ENCODE data around the gene C14orf119. TPM values are rescaled to one million over a fixed set of nuclear protein-coding genes. Genes with fewer than 3 reads are reported as not detected.

Gene C14orf119
- total and polyA plus RNA-seq, 9 of the 15 experiments (the other 6 are each of a cell fraction or from before 2014, with no cell fraction given) = 36.7 to 251 (median 51.8) TPM

- TF ChIP-seq DNMT1 (IDR thresholded peaks at IDR 0.05) (0 out of 2 replicates have a peak, but pooled peaks have one; percentile 83), ZKSCAN3 (CRISPR knock-in tag; IDR thresholded peaks at IDR 0.05) (peak; percentile 65; the same call in 1 of the 2 replicates), THRAP3 (IDR thresholded peaks at IDR 0.05; ENCODE audit: borderline replicate concordance) (peak; percentile 87; the same call in 1 of the 2 replicates), ARID1B (IDR thresholded peaks at IDR 0.05) (peak; percentile 51), E2F5 (CRISPR knock-in tag; IDR thresholded peaks at IDR 0.05) (no peak), MEF2D (tag; conservative IDR thresholded peaks at IDR 0.05; ENCODE audit: low read depth) (no peak), PBX2 (CRISPR knock-in tag; IDR thresholded peaks at IDR 0.05; ENCODE audit: low read depth) (no peak), PBX2 (tag; conservative IDR thresholded peaks at IDR 0.05; ENCODE audit: low read depth) (no peak), ETV1 (tag; conservative IDR thresholded peaks at IDR 0.05; ENCODE audit: low read depth) (no peak), ZNF444 (CRISPR knock-in tag; IDR thresholded peaks at IDR 0.05) (no peak), SMARCA5 (IDR thresholded peaks at IDR 0.05) (peak; percentile 83; the same call in 1 of the 2 replicates), ZNF24 (IDR thresholded peaks at IDR 0.05) (no peak), IFI16 (CRISPR knock-in tag; IDR thresholded peaks at IDR 0.05) (no peak), CHD2 (IDR thresholded peaks at IDR 0.05; ENCODE audit: low read depth, low read length) (no peak)
Measured at GRCh38 chr14:23093991-23094665, 1.2 kb upstream of the C14orf119 start (continued).

All from K562 (cell line).